ENCODE measurements around the gene SPCS2.

- TF ChIP-seq POLR2AphosphoS5 (IDR thresholded peaks at IDR 0.05) = no peak
- TF ChIP-seq CTCF (IDR thresholded peaks at IDR 0.05) = no peak
These were observed 51.9 kb downstream of the SPCS2 start for GRCh38 chr11:75000975-75001354.

Measured in transverse colon (tissue), 4 donors.